ENCODE results near the gene CELF4.
A peak's percentile ranks its signal among the peaks of the same experiment; 100 is the strongest.

The CELF4 gene

DNA sequence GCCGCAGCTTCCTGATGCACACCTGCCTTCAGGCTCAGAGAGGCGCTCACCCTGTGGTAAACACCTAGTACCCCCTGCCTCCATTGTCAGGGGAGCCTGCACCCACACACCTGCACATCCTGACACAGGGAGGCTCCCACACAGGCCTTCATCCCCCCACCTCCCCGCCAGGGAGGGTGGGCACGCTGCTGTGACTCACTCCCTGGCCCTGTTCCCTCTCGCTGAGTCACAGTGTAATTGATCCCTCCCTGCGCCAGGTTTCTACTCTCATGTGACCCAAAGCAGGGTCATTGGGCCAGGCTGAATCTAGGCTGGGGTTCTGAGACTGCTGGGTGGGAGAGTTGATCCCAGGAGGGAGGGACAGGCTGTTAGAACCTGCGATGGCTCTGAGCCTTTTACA is 8.5 kb upstream of the CELF4 start:
- no peaks in the 10 kb centered on the region for H3K36me3 ChIP-seq (ENCODE audit: low read depth)
- H3K27me3 ChIP-seq (ENCODE audit: insufficient read depth, poor library complexity, severe bottlenecking), result peaks cover 13% of the 10 kb centered on the region
- H3K4me3 ChIP-seq (ENCODE audit: severe bottlenecking), result no peak overlapping the region
- H3K9me3 ChIP-seq (ENCODE audit: severe bottlenecking), result no peaks in the 10 kb centered on the region
- ATAC-seq (ENCODE audit: low read depth) (peak; percentile 62), DNase-seq (ENCODE audit: low spot score) (no peak)
- no peaks in the 10 kb centered on the region for H3K4me1 ChIP-seq (ENCODE audit: insufficient read depth, poor library complexity, severe bottlenecking)
- no peak overlapping the region for H3K27ac ChIP-seq (ENCODE audit: poor library complexity, severe bottlenecking)
- TF ChIP-seq, protein P1, sequence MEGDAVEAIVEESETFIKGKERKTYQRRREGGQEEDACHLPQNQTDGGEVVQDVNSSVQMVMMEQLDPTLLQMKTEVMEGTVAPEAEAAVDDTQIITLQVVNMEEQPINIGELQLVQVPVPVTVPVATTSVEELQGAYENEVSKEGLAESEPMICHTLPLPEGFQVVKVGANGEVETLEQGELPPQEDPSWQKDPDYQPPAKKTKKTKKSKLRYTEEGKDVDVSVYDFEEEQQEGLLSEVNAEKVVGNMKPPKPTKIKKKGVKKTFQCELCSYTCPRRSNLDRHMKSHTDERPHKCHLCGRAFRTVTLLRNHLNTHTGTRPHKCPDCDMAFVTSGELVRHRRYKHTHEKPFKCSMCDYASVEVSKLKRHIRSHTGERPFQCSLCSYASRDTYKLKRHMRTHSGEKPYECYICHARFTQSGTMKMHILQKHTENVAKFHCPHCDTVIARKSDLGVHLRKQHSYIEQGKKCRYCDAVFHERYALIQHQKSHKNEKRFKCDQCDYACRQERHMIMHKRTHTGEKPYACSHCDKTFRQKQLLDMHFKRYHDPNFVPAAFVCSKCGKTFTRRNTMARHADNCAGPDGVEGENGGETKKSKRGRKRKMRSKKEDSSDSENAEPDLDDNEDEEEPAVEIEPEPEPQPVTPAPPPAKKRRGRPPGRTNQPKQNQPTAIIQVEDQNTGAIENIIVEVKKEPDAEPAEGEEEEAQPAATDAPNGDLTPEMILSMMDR (IDR thresholded peaks at IDR 0.05; ENCODE audit: poor library complexity, severe bottlenecking), result no peak

DNA sequence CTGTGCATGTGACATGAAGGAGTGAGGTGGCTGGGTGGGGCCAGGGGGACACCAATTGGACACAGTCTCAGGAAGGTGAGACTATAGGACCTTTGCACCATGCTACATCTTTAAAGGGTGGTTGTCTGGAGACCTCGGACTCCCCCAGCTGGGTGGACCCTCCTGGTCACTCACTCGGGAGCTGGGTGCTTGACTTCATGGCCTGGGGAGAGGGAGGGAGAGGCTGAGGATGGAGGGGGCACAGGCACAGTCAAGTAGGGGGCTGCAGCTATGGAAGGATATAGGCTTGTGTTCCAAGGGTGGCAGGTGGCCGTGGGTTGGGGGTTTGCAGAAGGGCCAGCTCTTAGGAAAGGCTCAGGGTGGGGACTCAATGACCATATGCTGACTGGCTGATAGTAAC is 7.1 kb upstream of the CELF4 start:
- Histone ChIP-seq H3K4me1 (ENCODE audit: insufficient read depth, poor library complexity, severe bottlenecking) (no peaks in the 10 kb centered on the region), H3K36me3 (ENCODE audit: low read depth) (no peaks in the 10 kb centered on the region), H3K4me3 (ENCODE audit: severe bottlenecking) (no peak overlapping the region), H3K27me3 (ENCODE audit: insufficient read depth, poor library complexity, severe bottlenecking) (peaks cover 27% of the 10 kb centered on the region), H3K9me3 (ENCODE audit: severe bottlenecking) (no peaks in the 10 kb centered on the region), H3K27ac (ENCODE audit: poor library complexity, severe bottlenecking) (no peak overlapping the region)
- DNase-seq (ENCODE audit: low spot score) (no peak), ATAC-seq (ENCODE audit: low read depth) (no peak)
- TF ChIP-seq, protein P1 (IDR thresholded peaks at IDR 0.05; ENCODE audit: poor library complexity, severe bottlenecking), result no peak

DNA sequence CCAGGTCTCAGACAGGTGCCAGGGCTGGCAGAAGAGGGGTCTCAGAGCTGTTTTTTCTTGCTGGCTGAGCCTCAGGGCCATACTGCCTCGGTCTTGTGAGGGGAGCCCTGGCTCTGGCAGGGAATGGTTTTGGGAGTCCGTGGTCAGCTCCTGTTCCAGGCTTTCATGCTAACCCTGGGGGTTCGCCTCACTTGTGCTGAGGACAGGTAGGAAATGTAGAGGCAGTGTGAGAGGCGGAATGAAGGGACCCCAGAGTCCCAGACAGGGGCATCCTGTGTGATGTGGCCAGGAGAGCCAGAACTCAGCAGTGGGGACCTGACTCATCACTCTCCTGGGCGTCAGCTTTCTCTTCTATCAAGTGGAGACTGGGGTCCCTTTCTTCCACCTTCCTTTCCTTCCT is 5.7 kb upstream of the CELF4 start:
- Histone ChIP-seq H3K4me1 (ENCODE audit: insufficient read depth, poor library complexity, severe bottlenecking) (no peaks in the 10 kb centered on the region), H3K27ac (ENCODE audit: poor library complexity, severe bottlenecking) (no peak overlapping the region), H3K27me3 (ENCODE audit: insufficient read depth, poor library complexity, severe bottlenecking) (peaks cover 41% of the 10 kb centered on the region), H3K4me3 (ENCODE audit: severe bottlenecking) (no peak overlapping the region), H3K36me3 (ENCODE audit: low read depth) (no peaks in the 10 kb centered on the region), H3K9me3 (ENCODE audit: severe bottlenecking) (no peaks in the 10 kb centered on the region)
- DNase-seq (ENCODE audit: low spot score) (no peak), ATAC-seq (ENCODE audit: low read depth) (no peak)
- TF ChIP-seq, protein P1 (IDR thresholded peaks at IDR 0.05; ENCODE audit: poor library complexity, severe bottlenecking), result no peak

DNA sequence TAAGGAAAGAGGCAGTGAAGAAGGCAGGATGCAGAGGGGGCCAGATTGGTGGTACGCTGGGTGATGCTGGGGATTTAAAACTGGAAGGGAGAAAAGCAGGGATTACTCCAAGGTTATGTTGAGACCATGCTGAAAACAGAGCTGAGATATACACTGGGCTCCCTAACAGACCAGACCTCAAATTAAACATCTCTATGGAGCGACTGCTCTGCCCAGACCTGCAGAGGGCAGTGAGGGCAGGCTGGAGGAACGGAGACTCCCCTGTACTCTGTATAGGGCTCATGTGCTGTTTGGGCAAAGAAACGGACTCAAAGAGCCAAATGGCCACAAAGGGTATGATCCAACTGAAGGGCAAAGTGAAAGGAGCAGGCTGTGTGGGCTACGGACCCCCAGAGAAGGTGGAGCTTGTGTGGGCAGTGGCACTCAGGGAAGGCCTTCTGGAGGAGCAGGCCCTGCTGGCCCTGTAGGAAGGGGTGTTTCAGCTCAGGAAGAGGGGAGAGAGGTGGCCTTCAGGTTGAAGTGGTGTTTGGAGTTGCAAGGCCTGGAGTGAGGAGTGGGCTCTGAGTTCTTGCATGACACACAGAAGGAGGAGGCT is 4.8 kb upstream of the CELF4 start:
- DNase-seq (ENCODE audit: low spot score), result no peak
- TF ChIP-seq, protein P1 (IDR thresholded peaks at IDR 0.05; ENCODE audit: poor library complexity, severe bottlenecking), result no peak
- H3K27me3 ChIP-seq (ENCODE audit: insufficient read depth, poor library complexity, severe bottlenecking), result peaks cover 48% of the 10 kb centered on the region

DNA sequence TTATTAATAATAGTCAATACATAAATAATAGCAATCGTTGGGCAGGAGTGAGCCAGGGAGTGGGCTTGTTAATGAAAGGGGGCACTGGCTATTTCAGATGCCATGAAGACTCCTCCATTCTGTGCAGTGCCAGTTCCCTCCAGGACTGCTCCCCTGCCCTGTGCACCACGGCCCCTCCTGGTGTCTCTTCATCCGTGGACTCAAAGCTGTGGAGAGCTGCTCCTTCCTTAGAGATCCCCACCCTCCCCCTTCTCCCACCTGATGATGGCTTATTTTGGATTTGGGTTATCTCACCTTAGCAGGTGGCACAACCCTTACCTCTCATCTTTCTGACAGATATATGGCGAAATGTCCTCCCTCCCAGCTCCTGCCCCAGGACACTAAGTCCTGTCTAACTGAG is 3.1 kb upstream of the CELF4 start:
- Histone ChIP-seq H3K4me3 (ENCODE audit: severe bottlenecking) (no peak overlapping the region), H3K27ac (ENCODE audit: poor library complexity, severe bottlenecking) (no peak overlapping the region), H3K9me3 (ENCODE audit: severe bottlenecking) (no peaks in the 10 kb centered on the region), H3K27me3 (ENCODE audit: insufficient read depth, poor library complexity, severe bottlenecking) (peaks cover 65% of the 10 kb centered on the region), H3K36me3 (ENCODE audit: low read depth) (no peaks in the 10 kb centered on the region), H3K4me1 (ENCODE audit: insufficient read depth, poor library complexity, severe bottlenecking) (no peaks in the 10 kb centered on the region)
- ATAC-seq (ENCODE audit: low read depth) (no peak), DNase-seq (ENCODE audit: low spot score) (no peak)
- TF ChIP-seq, protein P1 (IDR thresholded peaks at IDR 0.05; ENCODE audit: poor library complexity, severe bottlenecking), result no peak

More for the DNA sequence above, 4.8 kb upstream of the CELF4 start:
- ATAC-seq (ENCODE audit: low read depth), result no peak
- Histone ChIP-seq H3K9me3 (ENCODE audit: severe bottlenecking) (no peaks in the 10 kb centered on the region), H3K4me3 (ENCODE audit: severe bottlenecking) (no peak overlapping the region), H3K4me1 (ENCODE audit: insufficient read depth, poor library complexity, severe bottlenecking) (no peaks in the 10 kb centered on the region), H3K27ac (ENCODE audit: poor library complexity, severe bottlenecking) (no peak overlapping the region), H3K36me3 (ENCODE audit: low read depth) (no peaks in the 10 kb centered on the region)

Data from RWPE2 (cell line).